Activated naive CD8-positive, alpha-beta T cell treated with anti-CD3 and anti-CD28 coated beads for 36 hours (primary cell): Measurements from ENCODE around the gene ARHGAP24. TPM values are rescaled to one million over a fixed set of nuclear protein-coding genes. Genes with fewer than 3 reads are reported as not detected.

Experiments
- DNase-seq: peaks from one replicate; pipeline ENCODE4 v3.0.0; 2021
- H3K27ac Mint-ChIP-seq: one replicate; pipeline ENCODE4 v1.8.0; 2022; ENCODE audit warnings: mild to moderate bottlenecking, moderate library complexity, mixed read lengths
- H3K27me3 Mint-ChIP-seq: one replicate; pipeline ENCODE4 v1.8.0; 2022; ENCODE audit warnings: mild to moderate bottlenecking, mixed read lengths
- H3K36me3 Mint-ChIP-seq: one replicate; pipeline ENCODE4 v1.8.0; 2021; ENCODE audit warnings: mild to moderate bottlenecking, mixed read lengths
- H3K4me1 Mint-ChIP-seq: one replicate; pipeline ENCODE4 v1.8.0; 2021; ENCODE audit warnings: mixed read lengths
- H3K4me3 Mint-ChIP-seq: one replicate; pipeline ENCODE4 v1.8.0; 2022; ENCODE audit warnings: mild to moderate bottlenecking, moderate library complexity, mixed read lengths
- H3K9me3 Mint-ChIP-seq: one replicate; pipeline ENCODE4 v1.8.0; 2022; ENCODE audit warnings: mixed read lengths
- total RNA-seq, 2 experiments: library from RNA; stranded (reverse); gene quantifications; one replicate each; pipeline ENCODE4 v1.2.3, GENCODE V29; 2021

The ARHGAP24 gene
- total RNA-seq, 2 experiments from 2014 or later, result 0.62 to 0.92 TPM

- no peaks in the 10 kb centered on the region for H3K4me1 Mint-ChIP-seq
- no peak overlapping the region for H3K27ac Mint-ChIP-seq
- H3K36me3 Mint-ChIP-seq, result no peaks in the 10 kb centered on the region
- peaks cover 1% of the 10 kb centered on the region for H3K9me3 Mint-ChIP-seq
- no peak overlapping the region for H3K4me3 Mint-ChIP-seq
- no peak for DNase-seq
- H3K27me3 Mint-ChIP-seq, result peaks cover 4% of the 10 kb centered on the region
Observed at GRCh38 chr4:85759388-85759787, 284.4 kb downstream of the ARHGAP24 start.

- DNase-seq, result no peak
- peaks cover 4% of the 10 kb centered on the region for H3K27me3 Mint-ChIP-seq
- H3K36me3 Mint-ChIP-seq, result no peaks in the 10 kb centered on the region
- H3K4me3 Mint-ChIP-seq, result no peak overlapping the region
- no peaks in the 10 kb centered on the region for H3K4me1 Mint-ChIP-seq
- H3K9me3 Mint-ChIP-seq, result peaks cover 1% of the 10 kb centered on the region
- no peak overlapping the region for H3K27ac Mint-ChIP-seq
Observed at GRCh38 chr4:85760511-85760910, 285.6 kb downstream of the ARHGAP24 start.

- H3K4me1 Mint-ChIP-seq, result no peaks in the 10 kb centered on the region
- H3K27me3 Mint-ChIP-seq, result peaks cover 4% of the 10 kb centered on the region
- H3K9me3 Mint-ChIP-seq, result peaks cover 1% of the 10 kb centered on the region
- no peak overlapping the region for H3K4me3 Mint-ChIP-seq
- no peaks in the 10 kb centered on the region for H3K36me3 Mint-ChIP-seq
- no peak for DNase-seq
- no peak overlapping the region for H3K27ac Mint-ChIP-seq
Observed at GRCh38 chr4:85761803-85762528, 287.0 kb downstream of the ARHGAP24 start.

- no peak overlapping the region for H3K27ac Mint-ChIP-seq
Observed at GRCh38 chr4:85762529-85762871, 287.6 kb downstream of the ARHGAP24 start.

GRCh38 chr4:85763202-85763601 lies 288.3 kb downstream of the ARHGAP24 start:
- H3K27ac Mint-ChIP-seq, result no peak overlapping the region
- no peak overlapping the region for H3K4me3 Mint-ChIP-seq
- H3K9me3 Mint-ChIP-seq, result peaks cover 1% of the 10 kb centered on the region
- no peaks in the 10 kb centered on the region for H3K4me1 Mint-ChIP-seq
- no peaks in the 10 kb centered on the region for H3K36me3 Mint-ChIP-seq
- H3K27me3 Mint-ChIP-seq, result peaks cover 4% of the 10 kb centered on the region
- DNase-seq, result no peak

More at GRCh38 chr4:85762529-85762871, 287.6 kb downstream of the ARHGAP24 start:
- no peak for DNase-seq
- no peak overlapping the region for H3K4me3 Mint-ChIP-seq
- no peaks in the 10 kb centered on the region for H3K36me3 Mint-ChIP-seq
- H3K27me3 Mint-ChIP-seq, result peaks cover 4% of the 10 kb centered on the region
- H3K9me3 Mint-ChIP-seq, result peaks cover 1% of the 10 kb centered on the region
- H3K4me1 Mint-ChIP-seq, result no peaks in the 10 kb centered on the region

- H3K27me3 Mint-ChIP-seq, result no peaks in the 10 kb centered on the region
- no peaks in the 10 kb centered on the region for H3K4me1 Mint-ChIP-seq
- no peak for DNase-seq
- H3K36me3 Mint-ChIP-seq, result no peaks in the 10 kb centered on the region
- no peak overlapping the region for H3K27ac Mint-ChIP-seq
- H3K4me3 Mint-ChIP-seq, result no peak overlapping the region
- H3K9me3 Mint-ChIP-seq, result no peaks in the 10 kb centered on the region
Observed at GRCh38 chr4:85767649-85768048, 292.7 kb downstream of the ARHGAP24 start.

- Mint-ChIP-seq H3K27me3 (no peaks in the 10 kb centered on the region), H3K27ac (no peak overlapping the region)
Observed at GRCh38 chr4:85769009-85769408, 294.1 kb downstream of the ARHGAP24 start.

GRCh38 chr4:85772470-85772869 lies 297.5 kb downstream of the ARHGAP24 start:
- H3K4me1 Mint-ChIP-seq, result no peaks in the 10 kb centered on the region
- no peak for DNase-seq

More at GRCh38 chr4:85769009-85769408, 294.1 kb downstream of the ARHGAP24 start:
- H3K4me3 Mint-ChIP-seq, result no peak overlapping the region
- no peaks in the 10 kb centered on the region for H3K4me1 Mint-ChIP-seq
- no peaks in the 10 kb centered on the region for H3K36me3 Mint-ChIP-seq
- H3K9me3 Mint-ChIP-seq, result no peaks in the 10 kb centered on the region
- DNase-seq, result no peak

GRCh38 chr4:85773372-85773771 lies 298.4 kb downstream of the ARHGAP24 start:
- H3K36me3 Mint-ChIP-seq, result no peaks in the 10 kb centered on the region
- H3K27ac Mint-ChIP-seq, result no peak overlapping the region
- DNase-seq, result no peak
- H3K4me3 Mint-ChIP-seq, result no peak overlapping the region
- H3K4me1 Mint-ChIP-seq, result no peaks in the 10 kb centered on the region
- H3K9me3 Mint-ChIP-seq, result no peaks in the 10 kb centered on the region
- no peaks in the 10 kb centered on the region for H3K27me3 Mint-ChIP-seq

More at GRCh38 chr4:85772470-85772869, 297.5 kb downstream of the ARHGAP24 start:
- no peak overlapping the region for H3K27ac Mint-ChIP-seq
- no peaks in the 10 kb centered on the region for H3K9me3 Mint-ChIP-seq
- H3K36me3 Mint-ChIP-seq, result no peaks in the 10 kb centered on the region
- no peak overlapping the region for H3K4me3 Mint-ChIP-seq
- no peaks in the 10 kb centered on the region for H3K27me3 Mint-ChIP-seq

- Mint-ChIP-seq H3K27ac (no peak overlapping the region), H3K9me3 (no peaks in the 10 kb centered on the region), H3K36me3 (no peaks in the 10 kb centered on the region), H3K27me3 (no peaks in the 10 kb centered on the region), H3K4me3 (no peak overlapping the region), H3K4me1 (no peaks in the 10 kb centered on the region)
- DNase-seq, result no peak
Observed at GRCh38 chr4:85774000-85774399, 299.1 kb downstream of the ARHGAP24 start.

GRCh38 chr4:85774489-85774888 lies 299.5 kb downstream of the ARHGAP24 start:
- H3K27me3 Mint-ChIP-seq, result no peaks in the 10 kb centered on the region
- no peaks in the 10 kb centered on the region for H3K9me3 Mint-ChIP-seq
- H3K4me3 Mint-ChIP-seq, result no peak overlapping the region
- no peak overlapping the region for H3K27ac Mint-ChIP-seq
- H3K4me1 Mint-ChIP-seq, result no peaks in the 10 kb centered on the region
- H3K36me3 Mint-ChIP-seq, result no peaks in the 10 kb centered on the region
- no peak for DNase-seq

GRCh38 chr4:85776096-85776495 lies 301.1 kb downstream of the ARHGAP24 start:
- DNase-seq, result no peak
- Mint-ChIP-seq H3K4me3 (no peak overlapping the region), H3K27me3 (no peaks in the 10 kb centered on the region), H3K4me1 (no peaks in the 10 kb centered on the region), H3K27ac (no peak overlapping the region), H3K36me3 (no peaks in the 10 kb centered on the region), H3K9me3 (no peaks in the 10 kb centered on the region)

- Mint-ChIP-seq H3K4me1 (no peaks in the 10 kb centered on the region), H3K9me3 (no peaks in the 10 kb centered on the region), H3K27me3 (no peaks in the 10 kb centered on the region), H3K36me3 (no peaks in the 10 kb centered on the region), H3K27ac (no peak overlapping the region), H3K4me3 (no peak overlapping the region)
- DNase-seq, result no peak
Observed at GRCh38 chr4:85776579-85776978, 301.6 kb downstream of the ARHGAP24 start.

GRCh38 chr4:85777908-85778631 lies 303.1 kb downstream of the ARHGAP24 start:
- H3K4me3 Mint-ChIP-seq, result no peak overlapping the region
- no peaks in the 10 kb centered on the region for H3K27me3 Mint-ChIP-seq
- no peak overlapping the region for H3K27ac Mint-ChIP-seq
- no peaks in the 10 kb centered on the region for H3K4me1 Mint-ChIP-seq
- no peaks in the 10 kb centered on the region for H3K9me3 Mint-ChIP-seq
- DNase-seq, result no peak
- H3K36me3 Mint-ChIP-seq, result no peaks in the 10 kb centered on the region

GRCh38 chr4:85778632-85779131 lies 303.7 kb downstream of the ARHGAP24 start:
- no peaks in the 10 kb centered on the region for H3K9me3 Mint-ChIP-seq
- no peak overlapping the region for H3K27ac Mint-ChIP-seq
- H3K4me1 Mint-ChIP-seq, result no peaks in the 10 kb centered on the region
- no peaks in the 10 kb centered on the region for H3K36me3 Mint-ChIP-seq
- no peak overlapping the region for H3K4me3 Mint-ChIP-seq
- no peaks in the 10 kb centered on the region for H3K27me3 Mint-ChIP-seq
- DNase-seq, result no peak

GRCh38 chr4:85779165-85779564 lies 304.2 kb downstream of the ARHGAP24 start:
- no peaks in the 10 kb centered on the region for H3K36me3 Mint-ChIP-seq

More at GRCh38 chr4:85779165-85779564, 304.2 kb downstream of the ARHGAP24 start:
- Mint-ChIP-seq H3K9me3 (no peaks in the 10 kb centered on the region), H3K4me1 (no peaks in the 10 kb centered on the region), H3K4me3 (no peak overlapping the region), H3K27ac (no peak overlapping the region), H3K27me3 (no peaks in the 10 kb centered on the region)
- no peak for DNase-seq
